GM18868 (cell line): ENCODE data around the gene MAP4K4.
"Not testable (repeated sequence)": the region's sequence is repeated elsewhere in the genome, so short reads cannot be mapped to it uniquely, and the experiment has no call there.

ENCODE experiments used
- ATAC-seq: cut with Tn5 transposase; IDR thresholded peaks from one replicate; pipeline ENCODE4 v1.9.1; 2021; ENCODE audit warnings: mild to moderate bottlenecking, moderate library complexity; ENCODE audit not compliant: unreplicated experiment

Gene MAP4K4

DNA sequence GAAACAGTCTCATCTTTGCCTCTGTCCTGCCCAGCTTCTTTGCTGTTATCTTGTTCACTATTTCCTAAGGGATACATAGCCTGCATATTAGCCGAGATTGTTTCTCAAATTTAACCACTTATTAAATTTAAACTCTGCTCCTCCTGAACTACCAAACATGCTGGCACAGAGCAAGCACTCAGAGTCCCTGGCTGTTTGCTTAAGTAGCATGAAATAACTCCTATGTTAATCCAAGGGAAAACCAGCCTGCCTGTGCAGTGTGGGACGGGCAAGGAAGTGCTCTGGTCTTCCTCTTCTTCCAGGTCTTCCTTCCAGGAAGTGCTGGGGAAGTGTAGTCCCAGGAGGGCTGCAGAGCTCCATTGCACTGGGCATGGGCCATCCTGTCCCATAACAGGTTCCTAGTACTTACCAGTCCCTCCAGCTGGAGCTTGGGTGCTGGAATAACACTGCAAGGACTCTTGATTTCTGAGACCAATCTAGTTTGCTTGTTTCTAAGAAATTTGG, 198.4 kb downstream of the MAP4K4 start:
- no peak for ATAC-seq

DNA sequence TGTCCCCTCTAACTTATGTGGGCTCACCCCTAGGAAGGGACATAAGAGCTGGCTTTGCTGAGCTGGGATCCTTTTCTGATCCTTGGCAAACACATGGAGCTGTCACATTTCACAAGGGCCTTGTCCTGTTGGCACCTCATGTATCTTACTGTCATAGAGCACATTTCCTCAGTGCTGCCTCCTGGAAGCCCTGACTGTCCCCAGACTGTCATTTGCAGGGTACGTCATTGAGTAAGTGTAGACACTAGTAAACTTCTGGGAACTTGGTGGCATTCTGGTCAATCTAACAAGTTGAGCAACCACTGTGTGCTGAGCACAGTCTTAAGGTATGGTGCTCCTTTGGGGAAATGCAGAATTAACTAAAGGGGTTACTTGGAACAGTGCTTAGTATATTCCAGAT, 199.8 kb downstream of the MAP4K4 start:
- ATAC-seq: no peak

GRCh38 chr2:101899265-101899664, 201.8 kb downstream of the MAP4K4 start:
- ATAC-seq: no peak

DNA sequence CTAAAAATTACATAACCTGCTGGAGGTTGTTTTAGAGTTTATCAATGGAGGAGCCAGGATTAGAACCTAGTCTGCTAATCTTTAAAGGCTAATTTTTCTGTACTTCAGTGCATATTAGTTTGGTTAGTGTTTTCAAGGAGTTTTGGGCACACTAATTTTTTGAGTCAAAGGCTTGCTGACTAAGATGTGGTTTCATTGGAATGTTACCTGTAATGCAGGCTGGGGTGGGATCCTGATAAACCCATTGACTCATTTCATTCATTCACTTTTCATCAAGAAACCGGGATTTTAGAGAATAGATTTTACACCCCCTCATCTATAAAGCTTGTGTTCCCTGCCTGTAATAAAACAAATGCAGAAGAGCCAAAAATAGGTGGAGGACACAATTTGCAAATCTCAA, 202.4 kb downstream of the MAP4K4 start:
- ATAC-seq: no peak

DNA sequence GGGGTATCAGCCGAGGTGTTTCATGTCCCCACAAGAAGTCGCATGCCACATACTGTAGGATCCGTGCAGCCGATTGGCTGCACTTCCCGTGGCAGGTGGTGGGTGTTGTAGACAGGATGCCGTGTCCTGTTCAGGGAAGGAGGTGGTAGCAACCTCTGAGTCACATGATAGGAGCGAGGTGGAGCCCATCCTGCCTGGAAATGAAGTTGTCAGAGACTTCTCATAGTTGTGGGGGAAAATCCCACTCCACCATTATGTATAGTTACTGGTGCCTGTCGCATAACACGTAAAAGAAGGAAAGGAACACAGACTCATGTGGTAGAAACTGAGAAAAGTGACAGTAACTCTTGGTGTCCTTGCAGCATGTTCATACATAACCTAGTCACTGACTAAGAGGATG, 202.9 kb downstream of the MAP4K4 start:
- peak; percentile 94 for ATAC-seq

- no peak for ATAC-seq
Measured at GRCh38 chr2:101901241-101901640, 203.7 kb downstream of the MAP4K4 start.

DNA sequence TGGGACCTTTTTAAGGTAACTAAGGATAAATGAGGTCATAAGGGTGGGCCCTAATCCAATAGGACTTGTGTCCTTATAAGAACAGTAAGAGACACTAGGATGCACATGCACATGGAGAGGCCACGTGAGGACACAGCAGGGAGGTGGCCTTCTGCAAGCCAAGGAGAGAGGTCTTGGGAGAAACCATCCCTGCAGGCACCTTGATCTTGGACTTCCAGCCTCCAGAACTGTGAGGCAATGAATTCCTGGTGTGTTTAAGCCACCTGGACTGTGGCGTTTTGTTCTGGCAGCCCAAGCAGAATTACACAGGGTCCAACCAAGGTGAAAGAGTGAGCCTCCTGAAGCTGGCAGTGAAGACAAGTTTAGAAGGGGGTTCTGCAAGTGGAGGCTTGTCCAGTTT, 204.7 kb downstream of the MAP4K4 start:
- ATAC-seq: no peak

- no peak for ATAC-seq
Measured at GRCh38 chr2:101904916-101905315, 207.4 kb downstream of the MAP4K4 start.

DNA sequence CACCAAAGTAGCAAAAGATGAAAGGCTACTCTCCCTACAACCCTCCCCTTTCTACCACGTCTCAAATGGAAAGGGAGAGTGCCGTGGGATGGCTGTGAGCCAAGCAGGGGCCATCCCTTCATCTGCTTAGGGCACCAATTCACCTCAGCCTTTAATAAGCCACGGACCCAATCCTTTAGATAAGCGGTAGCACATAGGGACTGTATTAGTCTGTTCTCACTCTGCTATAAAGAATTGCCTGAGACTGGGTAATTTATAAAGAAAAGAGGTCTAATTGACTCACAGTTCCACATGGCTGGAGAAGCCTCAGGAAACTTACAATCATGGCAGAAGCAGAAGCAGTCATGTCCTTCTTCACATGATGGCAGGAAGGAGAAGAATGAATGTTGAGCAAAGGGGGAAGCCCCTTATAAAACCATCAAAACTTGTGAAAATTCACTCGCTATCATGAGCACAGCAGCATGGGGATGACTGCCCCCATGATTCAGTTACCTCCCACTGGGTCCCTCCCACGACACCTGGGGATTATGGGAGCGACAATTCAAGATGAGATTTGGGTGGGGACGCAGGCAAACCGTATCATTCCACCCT, 208.3 kb downstream of the MAP4K4 start:
- ATAC-seq: no peak

GRCh38 chr2:101909760-101910159, 212.3 kb downstream of the MAP4K4 start:
- no peak for ATAC-seq

- ATAC-seq: peak; percentile 99
Measured at GRCh38 chr2:101912545-101912944, 215.0 kb downstream of the MAP4K4 start.

DNA sequence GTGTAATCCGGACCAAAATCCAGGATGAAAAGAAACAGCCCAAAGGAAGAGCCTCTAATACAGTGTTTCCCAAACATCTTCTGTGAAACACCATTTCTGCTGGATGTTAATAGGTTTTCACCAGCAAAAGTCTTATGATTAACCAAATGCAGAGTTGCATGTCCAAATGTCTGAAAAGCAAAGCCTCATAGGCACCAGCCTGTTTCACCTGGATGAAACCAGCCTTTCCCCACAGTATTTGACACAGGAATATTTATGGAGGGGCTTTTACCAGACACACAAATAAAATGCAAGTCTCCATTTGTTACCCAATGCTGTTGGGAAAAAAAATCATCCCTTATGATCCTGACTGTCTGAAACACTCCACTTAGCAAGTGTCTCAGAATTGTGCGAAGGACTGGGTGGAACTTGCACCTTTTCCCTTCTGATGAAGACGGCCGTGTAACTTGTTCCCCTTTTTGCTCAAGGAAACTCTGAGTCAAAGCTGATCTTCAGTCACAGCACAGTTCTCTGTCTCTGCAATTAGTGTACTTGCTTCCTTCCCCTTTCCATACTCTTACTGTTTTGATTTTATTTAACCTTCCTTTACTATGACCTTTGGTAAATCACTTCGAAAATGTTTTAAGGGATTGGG, 223.9 kb downstream of the MAP4K4 start:
- no peak for ATAC-seq

GRCh38 chr2:101921953-101922325, 224.4 kb downstream of the MAP4K4 start:
- no peak for ATAC-seq

GRCh38 chr2:101924311-101924710, 226.8 kb downstream of the MAP4K4 start:
- ATAC-seq: not testable (repeated sequence)

GRCh38 chr2:101930019-101930418, 232.5 kb downstream of the MAP4K4 start:
- ATAC-seq: no peak

GRCh38 chr2:101930847-101931246, 233.3 kb downstream of the MAP4K4 start:
- ATAC-seq: no peak

DNA sequence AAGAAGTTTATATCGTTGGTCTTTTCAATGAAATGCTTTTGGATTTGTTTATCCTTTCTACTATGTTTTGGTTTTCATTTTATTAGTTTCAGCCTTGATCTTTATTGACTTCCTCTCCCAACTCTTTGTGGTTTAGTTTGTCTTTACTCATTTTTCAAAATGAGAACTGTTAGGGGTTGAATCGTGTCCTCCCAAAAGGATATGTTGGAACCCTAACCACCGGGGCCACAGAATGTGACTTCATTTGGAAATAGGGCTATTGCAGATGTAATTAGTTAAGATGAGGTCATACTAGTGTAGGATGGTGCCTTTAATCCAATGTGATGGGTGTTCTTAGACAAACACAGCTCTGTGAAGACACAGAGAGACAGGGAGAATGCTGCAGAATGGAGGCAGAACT, 233.9 kb downstream of the MAP4K4 start:
- ATAC-seq: no peak

GRCh38 chr2:101935764-101936163, 238.3 kb downstream of the MAP4K4 start:
- not testable (repeated sequence) for ATAC-seq

- ATAC-seq: no peak
Measured at GRCh38 chr2:101942851-101943250, 245.3 kb downstream of the MAP4K4 start.
